Fibroblast of lung (primary cell): ENCODE data around the gene MOGAT3.

Source experiments
- EZH2 ChIP-seq: IDR thresholded peaks from 2 replicates; pipeline ENCODE4 v1.5.1; 2012; ENCODE audit warnings: low read length, control low read depth, mild to moderate bottlenecking; ENCODE audit errors: missing control alignments
- TF ChIP-seq, protein P1 (sequence below), 2 donors: IDR thresholded peaks in 1 of 2; conservative IDR thresholded peaks in 1 of 2; 1 replicate in 1 of 2; 2 replicates in 1 of 2; pipeline ENCODE4 v1.5.1; 2011 to 2012; ENCODE audit warnings: low read length in 2 of 2, control low read depth in 1 of 2, inconsistent platforms in 1 of 2, low read depth in 1 of 2, mild to moderate bottlenecking in 1 of 2

DNA sequence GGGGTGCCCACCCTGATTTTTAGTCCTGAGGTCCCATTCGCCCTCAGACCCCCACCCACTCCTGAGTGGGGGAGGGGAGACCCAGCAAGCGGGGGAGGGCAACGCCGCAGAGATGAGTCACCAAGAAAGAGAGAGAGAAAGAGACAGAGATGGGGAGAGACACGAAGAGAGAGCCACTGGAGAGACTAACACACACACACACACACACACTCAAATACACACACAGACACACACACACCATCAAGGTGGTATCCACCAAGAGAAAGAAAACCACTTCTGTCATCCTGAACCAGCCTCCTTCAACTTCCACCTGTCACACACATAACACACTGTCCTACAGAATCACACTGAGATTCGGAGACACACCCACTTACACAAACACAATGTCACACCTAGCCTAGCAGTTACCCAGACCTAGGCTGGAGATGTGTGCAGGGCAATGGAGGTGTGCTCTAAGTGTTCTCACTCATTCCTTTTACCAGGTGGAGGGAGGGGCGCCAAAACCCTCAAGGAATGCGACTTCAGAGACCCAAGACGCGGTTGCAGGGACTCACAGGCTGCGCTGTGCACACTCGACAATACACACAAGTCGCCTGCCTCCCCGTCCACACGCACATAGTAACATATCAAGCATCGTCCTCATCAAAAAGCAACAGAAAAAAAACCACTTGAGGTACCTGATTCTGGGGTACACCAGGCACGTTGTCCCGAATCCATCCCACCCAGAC, 31.6 kb downstream of the MOGAT3 start:
- TF ChIP-seq, protein P1, sequence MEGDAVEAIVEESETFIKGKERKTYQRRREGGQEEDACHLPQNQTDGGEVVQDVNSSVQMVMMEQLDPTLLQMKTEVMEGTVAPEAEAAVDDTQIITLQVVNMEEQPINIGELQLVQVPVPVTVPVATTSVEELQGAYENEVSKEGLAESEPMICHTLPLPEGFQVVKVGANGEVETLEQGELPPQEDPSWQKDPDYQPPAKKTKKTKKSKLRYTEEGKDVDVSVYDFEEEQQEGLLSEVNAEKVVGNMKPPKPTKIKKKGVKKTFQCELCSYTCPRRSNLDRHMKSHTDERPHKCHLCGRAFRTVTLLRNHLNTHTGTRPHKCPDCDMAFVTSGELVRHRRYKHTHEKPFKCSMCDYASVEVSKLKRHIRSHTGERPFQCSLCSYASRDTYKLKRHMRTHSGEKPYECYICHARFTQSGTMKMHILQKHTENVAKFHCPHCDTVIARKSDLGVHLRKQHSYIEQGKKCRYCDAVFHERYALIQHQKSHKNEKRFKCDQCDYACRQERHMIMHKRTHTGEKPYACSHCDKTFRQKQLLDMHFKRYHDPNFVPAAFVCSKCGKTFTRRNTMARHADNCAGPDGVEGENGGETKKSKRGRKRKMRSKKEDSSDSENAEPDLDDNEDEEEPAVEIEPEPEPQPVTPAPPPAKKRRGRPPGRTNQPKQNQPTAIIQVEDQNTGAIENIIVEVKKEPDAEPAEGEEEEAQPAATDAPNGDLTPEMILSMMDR (conservative IDR thresholded peaks at IDR 0.05 in 1 of 2, IDR thresholded peaks at IDR 0.05 in 1 of 2; ENCODE audit: low read depth in 1 of 2, low read length in 2 of 2), result no peak
- no peak for TF ChIP-seq EZH2
